Measurements from ENCODE around the gene SERTAD4. TPM values are rescaled to one million over a fixed set of nuclear protein-coding genes. Genes with fewer than 3 reads are reported as not detected.

Gene SERTAD4
- total RNA-seq, 1 experiment from 2014 or later: 3.9 TPM

- Histone ChIP-seq H3K4me2 (ENCODE audit: insufficient read depth, insufficient read length, low read length) (no peak overlapping the region), H2AFZ (ENCODE audit: low read length) (no peak overlapping the region), H2BK12ac (ENCODE audit: insufficient read length, low read depth, low read length) (no peak overlapping the region), H3K9ac (ENCODE audit: extremely low read depth, insufficient read length, low read length) (no peak overlapping the region), H2BK5ac (ENCODE audit: insufficient read length, low read length) (no peak overlapping the region), H2BK120ac (ENCODE audit: low read depth, low read length, poor library complexity, severe bottlenecking) (no peak overlapping the region), H4K8ac (replicated peaks; ENCODE audit: insufficient read length, low read depth, low read length) (no peak overlapping the region), H2BK15ac (ENCODE audit: low read depth, low read length) (no peak overlapping the region), H3K23me2 (ENCODE audit: insufficient read length, low read depth, low read length, poor library complexity, severe bottlenecking) (no peaks in the 10 kb centered on the region), H4K91ac (ENCODE audit: insufficient read length, low read depth, low read length) (no peak overlapping the region), H3K27ac (ENCODE audit: insufficient read length, low read depth, low read length) (no peak overlapping the region), H2BK20ac (ENCODE audit: low read depth, low read length, poor library complexity, severe bottlenecking) (no peak overlapping the region), H3K79me2 (ENCODE audit: insufficient read depth, low read length) (no peaks in the 10 kb centered on the region), H3K56ac (ENCODE audit: insufficient read length, low read depth, low read length) (no peak overlapping the region), H3K23ac (ENCODE audit: insufficient read length, low read depth, low read length) (no peak overlapping the region), H4K5ac (ENCODE audit: insufficient read length, low read depth, low read length) (no peak overlapping the region), H4K20me1 (ENCODE audit: control insufficient read depth, insufficient read depth, insufficient read length) (no peaks in the 10 kb centered on the region), H3K9me3 (ENCODE audit: control insufficient read depth, low read depth, low read length) (peaks cover 9% of the 10 kb centered on the region), H3K14ac (ENCODE audit: insufficient read depth, low read length) (no peak overlapping the region), H3K18ac (ENCODE audit: insufficient read length, low read depth, low read length) (no peak overlapping the region), H3K4ac (ENCODE audit: low read depth, low read length) (no peak overlapping the region), H3K79me1 (ENCODE audit: insufficient read depth, low read depth, low read length, poor library complexity, severe bottlenecking) (no peaks in the 10 kb centered on the region), H3K4me1 (ENCODE audit: insufficient read depth, low read length) (no peaks in the 10 kb centered on the region), H3T11ph (ENCODE audit: low read length) (no peak overlapping the region), H3K27me3 (ENCODE audit: insufficient read depth, low read length) (no peaks in the 10 kb centered on the region), H2AK5ac (ENCODE audit: insufficient read length, low read length) (no peak overlapping the region)
- Mint-ChIP-seq H3K9me3 (peaks cover 3 to 7% of the 10 kb centered on the region in 2 experiments; a peak in 1 of 5 replicates), H3K36me3 (ENCODE audit: insufficient read depth in 1 of 3, low read depth in 3 of 3) (no peaks in the 10 kb centered on the region; a peak in 5 of 7 replicates), H3K27me3 (ENCODE audit: low read depth) (no peaks in the 10 kb centered on the region; the same call in none of the 2 replicates), H3K27ac (no peak overlapping the region), H3K4me3 (no peak overlapping the region), H3K4me1 (no peaks in the 10 kb centered on the region)
- TF ChIP-seq CTCF (conservative IDR thresholded peaks at IDR 0.05): no peak
- WGBS (ENCODE audit: extremely low coverage, insufficient read length, low lambda C conversion rate): no CpG with 5 or more reads among the region's 3 CpGs
- no peak for DNase-seq
Observed at GRCh38 chr1:210200124-210200736, 32.4 kb upstream of the SERTAD4 start.

Measured in H9 (cell line).